IPS-15b (cell line): ENCODE results near the gene DNAL4.

Experiments
- H3K27me3 ChIP-seq: one replicate; pipeline ENCODE4 v1.6.1; 2013; ENCODE audit warnings: low read length; ENCODE audit not compliant: control insufficient read depth, insufficient read depth
- H3K36me3 ChIP-seq: one replicate; pipeline ENCODE4 v1.6.1; 2013; ENCODE audit warnings: low read length; ENCODE audit not compliant: control insufficient read depth, insufficient read depth
- H3K4me1 ChIP-seq: one replicate; pipeline ENCODE4 v1.6.1; 2013; ENCODE audit warnings: mild to moderate bottlenecking, low read length; ENCODE audit not compliant: control insufficient read depth, insufficient read depth
- H3K4me3 ChIP-seq: one replicate; pipeline ENCODE4 v1.5.1; 2013; ENCODE audit warnings: low read depth, low read length
- H3K9ac ChIP-seq: one replicate; pipeline ENCODE4 v1.6.1; 2013; ENCODE audit warnings: low read depth, mild to moderate bottlenecking, low read length
- H3K9me3 ChIP-seq: one replicate; pipeline ENCODE4 v1.6.1; 2013; ENCODE audit warnings: mild to moderate bottlenecking, low read length; ENCODE audit not compliant: control insufficient read depth, insufficient read depth

DNAL4 gene

GRCh38 chr22:38833061-38833460 lies 39.1 kb upstream of the DNAL4 start:
- H3K9me3 ChIP-seq: no peaks in the 10 kb centered on the region
- peaks cover 7% of the 10 kb centered on the region for H3K4me1 ChIP-seq
- H3K27me3 ChIP-seq: no peaks in the 10 kb centered on the region
- no peak overlapping the region for H3K9ac ChIP-seq
- no peaks in the 10 kb centered on the region for H3K36me3 ChIP-seq
- no peak overlapping the region for H3K4me3 ChIP-seq

- no peak overlapping the region for H3K9ac ChIP-seq
- no peaks in the 10 kb centered on the region for H3K27me3 ChIP-seq
- H3K36me3 ChIP-seq: no peaks in the 10 kb centered on the region
- H3K4me1 ChIP-seq: peaks cover 5% of the 10 kb centered on the region
- no peaks in the 10 kb centered on the region for H3K9me3 ChIP-seq
- H3K4me3 ChIP-seq: no peak overlapping the region
Observed at GRCh38 chr22:38832005-38832978, 38.3 kb upstream of the DNAL4 start.

GRCh38 chr22:38831166-38831945 lies 37.4 kb upstream of the DNAL4 start:
- no peak overlapping the region for H3K4me3 ChIP-seq
- no peaks in the 10 kb centered on the region for H3K9me3 ChIP-seq
- no peaks in the 10 kb centered on the region for H3K36me3 ChIP-seq
- H3K27me3 ChIP-seq: no peaks in the 10 kb centered on the region
- no peak overlapping the region for H3K9ac ChIP-seq
- H3K4me1 ChIP-seq: peaks cover 3% of the 10 kb centered on the region

- Histone ChIP-seq H3K4me3 (no peak overlapping the region), H3K9ac (no peak overlapping the region), H3K36me3 (no peaks in the 10 kb centered on the region), H3K9me3 (no peaks in the 10 kb centered on the region), H3K27me3 (no peaks in the 10 kb centered on the region), H3K4me1 (no peaks in the 10 kb centered on the region)
Observed at GRCh38 chr22:38830845-38831108, 36.8 kb upstream of the DNAL4 start.

GRCh38 chr22:38830026-38830844 lies 36.3 kb upstream of the DNAL4 start:
- no peaks in the 10 kb centered on the region for H3K9me3 ChIP-seq
- H3K4me1 ChIP-seq: no peaks in the 10 kb centered on the region
- no peak overlapping the region for H3K9ac ChIP-seq
- H3K27me3 ChIP-seq: no peaks in the 10 kb centered on the region
- H3K4me3 ChIP-seq: no peak overlapping the region
- H3K36me3 ChIP-seq: no peaks in the 10 kb centered on the region

- Histone ChIP-seq H3K36me3 (no peaks in the 10 kb centered on the region), H3K4me3 (no peak overlapping the region), H3K4me1 (no peaks in the 10 kb centered on the region), H3K27me3 (no peaks in the 10 kb centered on the region), H3K9ac (no peak overlapping the region), H3K9me3 (no peaks in the 10 kb centered on the region)
Observed at GRCh38 chr22:38829485-38829884, 35.5 kb upstream of the DNAL4 start.

- Histone ChIP-seq H3K9ac (no peak overlapping the region), H3K4me3 (no peak overlapping the region), H3K9me3 (no peaks in the 10 kb centered on the region), H3K36me3 (no peaks in the 10 kb centered on the region), H3K4me1 (no peaks in the 10 kb centered on the region), H3K27me3 (no peaks in the 10 kb centered on the region)
Observed at GRCh38 chr22:38828616-38829205, 34.8 kb upstream of the DNAL4 start.

- H3K4me1 ChIP-seq: no peaks in the 10 kb centered on the region
- H3K4me3 ChIP-seq: no peak overlapping the region
- no peaks in the 10 kb centered on the region for H3K36me3 ChIP-seq
- H3K27me3 ChIP-seq: no peaks in the 10 kb centered on the region
- H3K9ac ChIP-seq: no peak overlapping the region
- H3K9me3 ChIP-seq: no peaks in the 10 kb centered on the region
Observed at GRCh38 chr22:38828191-38828590, 34.2 kb upstream of the DNAL4 start.

- Histone ChIP-seq H3K9me3 (no peaks in the 10 kb centered on the region), H3K9ac (no peak overlapping the region), H3K36me3 (no peaks in the 10 kb centered on the region), H3K4me3 (no peak overlapping the region), H3K4me1 (no peaks in the 10 kb centered on the region), H3K27me3 (no peaks in the 10 kb centered on the region)
Observed at GRCh38 chr22:38827510-38827909, 33.6 kb upstream of the DNAL4 start.

- H3K4me1 ChIP-seq: no peaks in the 10 kb centered on the region
- no peak overlapping the region for H3K4me3 ChIP-seq
- no peak overlapping the region for H3K9ac ChIP-seq
- H3K27me3 ChIP-seq: no peaks in the 10 kb centered on the region
- H3K9me3 ChIP-seq: no peaks in the 10 kb centered on the region
- H3K36me3 ChIP-seq: no peaks in the 10 kb centered on the region
Observed at GRCh38 chr22:38826801-38827200, 32.9 kb upstream of the DNAL4 start.

GRCh38 chr22:38826386-38826785 lies 32.4 kb upstream of the DNAL4 start:
- Histone ChIP-seq H3K36me3 (no peaks in the 10 kb centered on the region), H3K27me3 (no peaks in the 10 kb centered on the region), H3K4me3 (no peak overlapping the region), H3K9ac (no peak overlapping the region), H3K4me1 (no peaks in the 10 kb centered on the region), H3K9me3 (no peaks in the 10 kb centered on the region)
